Esophagus squamous epithelium (tissue), 4 donors: Measurements from ENCODE around the gene PKM.
A peak's percentile ranks its signal among the peaks of the same experiment; 100 is the strongest.

Source experiments
- CTCF ChIP-seq, 6 experiments: fragments of 450-650 bp in 4 of 6; fragments of 200-600 bp in 2 of 6; sonication (generic) in 2 of 6; IDR thresholded peaks; one replicate each; pipeline ENCODE4 v1.5.1; 2016 to 2019; ENCODE audit warnings: antibody characterized with exemption in 6 of 6, mild to moderate bottlenecking in 4 of 6, moderate library complexity in 4 of 6
- POLR2A ChIP-seq, 4 donors: fragments of 450-650 bp; IDR thresholded peaks; one replicate each; pipeline ENCODE4 v1.6.1; 2017; ENCODE audit warnings: antibody characterized with exemption in 4 of 4, mild to moderate bottlenecking in 4 of 4, moderate library complexity in 3 of 4

- TF ChIP-seq CTCF (IDR thresholded peaks at IDR 0.05) (no peak), POLR2A (IDR thresholded peaks at IDR 0.05) (peak in 1 of 4 donors; percentile 21)
These were observed 27.5 kb downstream of the PKM start for GRCh38 chr15:72203507-72203837.
